SKM-1 (cell line): Measurements from ENCODE around the gene QPCTL.

Source experiments
- DNase-seq: peaks from one replicate; lab custom pipeline; 2025; ENCODE audit not compliant: unreplicated experiment; lab: John Stamatoyannopoulos, UW

Gene QPCTL

GRCh38 chr19:45692187-45693105 is at the start of gene QPCTL:
Gene QPCTL, plus strand, starts transcription at chr19:45692666. Its CDS starts 38 bp downstream, at chr19:45692704.
- DNase-seq: peak; percentile 89

- DNase-seq: peak; percentile 48
Measured at GRCh38 chr19:45643024-45643926, 49.2 kb upstream of the QPCTL start.

GRCh38 chr19:45643927-45644771 is 48.3 kb upstream of the QPCTL start:
- DNase-seq: no peak

GRCh38 chr19:45645068-45645630 is 47.3 kb upstream of the QPCTL start:
- DNase-seq: no peak

GRCh38 chr19:45645631-45646344 is 46.7 kb upstream of the QPCTL start:
- no peak for DNase-seq

GRCh38 chr19:45646345-45646698 is 46.1 kb upstream of the QPCTL start:
- DNase-seq: no peak

- DNase-seq: no peak
Measured at GRCh38 chr19:45650722-45651121, 41.7 kb upstream of the QPCTL start.

GRCh38 chr19:45653634-45654033 is 38.8 kb upstream of the QPCTL start:
- no peak for DNase-seq

GRCh38 chr19:45655073-45655472 is 37.4 kb upstream of the QPCTL start:
- no peak for DNase-seq

GRCh38 chr19:45657520-45658167 is 34.8 kb upstream of the QPCTL start:
- DNase-seq: no peak

- DNase-seq: no peak
Measured at GRCh38 chr19:45659096-45659729, 33.3 kb upstream of the QPCTL start.

- no peak for DNase-seq
Measured at GRCh38 chr19:45660636-45661035, 31.8 kb upstream of the QPCTL start.

GRCh38 chr19:45663800-45664199 is 28.7 kb upstream of the QPCTL start:
- DNase-seq: no peak

GRCh38 chr19:45664575-45664974 is 27.9 kb upstream of the QPCTL start:
- DNase-seq: no peak

- DNase-seq: no peak
Measured at GRCh38 chr19:45667620-45668341, 24.7 kb upstream of the QPCTL start, which contains the start of gene GIPR. Gene GIPR, plus strand, starts transcription at chr19:45668221. Its CDS starts 1,300 bp downstream, at chr19:45669521.

- DNase-seq: no peak
Measured at GRCh38 chr19:45668342-45668871, 24.1 kb upstream of the QPCTL start.

GRCh38 chr19:45670670-45671453 is 21.6 kb upstream of the QPCTL start:
- peak; percentile 3 for DNase-seq
